ENCODE measurements around the gene SLAMF8. TPM values are rescaled to one million over a fixed set of nuclear protein-coding genes. Genes with fewer than 3 reads are reported as not detected.

The SLAMF8 gene
- total RNA-seq, 2 donors from 2014 or later: 1.5 to 1.9 TPM

- Histone ChIP-seq H3K4me3 (no peak overlapping the region), H3K9me3 (no peaks in the 10 kb centered on the region), H3K9ac (ENCODE audit: low read depth in 2 of 2, low read length in 2 of 2) (no peak overlapping the region), H3K36me3 (no peaks in the 10 kb centered on the region), H3K27ac (no peak overlapping the region), H3K27me3 (no peaks in the 10 kb centered on the region), H3K4me1 (peaks cover 4% of the 10 kb centered on the region)
- DNase-seq: no peak
- no peak for TF ChIP-seq CTCF (IDR thresholded peaks at IDR 0.05)
- intact Hi-C loops (cut with DNase I): loop anchor here (5.0 kb wide), 1 partner anchor 109 kb away; no protein-coding TSS in a partner anchor
These were observed 42.9 kb upstream of the SLAMF8 start for GRCh38 chr1:159783724-159784123.

- Histone ChIP-seq H3K4me1 (no peaks in the 10 kb centered on the region), H3K27me3 (no peaks in the 10 kb centered on the region), H3K36me3 (no peaks in the 10 kb centered on the region), H3K9ac (ENCODE audit: low read depth in 2 of 2, low read length in 2 of 2) (no peak overlapping the region), H3K27ac (no peak overlapping the region), H3K9me3 (no peaks in the 10 kb centered on the region), H3K4me3 (no peak overlapping the region)
- DNase-seq: no peak
- no peak for TF ChIP-seq CTCF (IDR thresholded peaks at IDR 0.05)
- intact Hi-C loops (cut with DNase I): no loop called here
These were observed 40.2 kb upstream of the SLAMF8 start for GRCh38 chr1:159786465-159786864.

GRCh38 chr1:159786966-159787365, 39.7 kb upstream of the SLAMF8 start:
- Histone ChIP-seq H3K27ac (no peak overlapping the region), H3K27me3 (no peaks in the 10 kb centered on the region), H3K4me3 (no peak overlapping the region), H3K9ac (ENCODE audit: low read depth in 2 of 2, low read length in 2 of 2) (no peak overlapping the region), H3K9me3 (no peaks in the 10 kb centered on the region), H3K4me1 (no peaks in the 10 kb centered on the region), H3K36me3 (no peaks in the 10 kb centered on the region)
- no peak for TF ChIP-seq CTCF (IDR thresholded peaks at IDR 0.05)
- intact Hi-C loops (cut with DNase I): no loop called here
- DNase-seq: no peak

- Histone ChIP-seq H3K4me3 (no peak overlapping the region), H3K9me3 (no peaks in the 10 kb centered on the region), H3K27ac (no peak overlapping the region), H3K9ac (ENCODE audit: low read depth in 2 of 2, low read length in 2 of 2) (no peak overlapping the region), H3K27me3 (peaks cover 4% of the 10 kb centered on the region), H3K36me3 (no peaks in the 10 kb centered on the region), H3K4me1 (no peaks in the 10 kb centered on the region)
- peak; percentile 46 for TF ChIP-seq CTCF (IDR thresholded peaks at IDR 0.05)
- no peak for DNase-seq
- intact Hi-C loops (cut with DNase I): loop anchor here (10.0 kb wide), 1 partner anchor 214 kb away; no protein-coding TSS in a partner anchor
These were observed 36.3 kb upstream of the SLAMF8 start for GRCh38 chr1:159790237-159790917.

- no peak overlapping the region for H3K27ac ChIP-seq
- DNase-seq: no peak
- no peaks in the 10 kb centered on the region for H3K4me1 ChIP-seq
- TF ChIP-seq CTCF (IDR thresholded peaks at IDR 0.05): no peak
- H3K4me3 ChIP-seq: no peak overlapping the region
- H3K9ac ChIP-seq (ENCODE audit: low read depth in 2 of 2, low read length in 2 of 2): no peak overlapping the region
- no peaks in the 10 kb centered on the region for H3K9me3 ChIP-seq
- intact Hi-C loops (cut with DNase I): loop anchor here (10.0 kb wide), 1 partner anchor 214 kb away; no protein-coding TSS in a partner anchor
- H3K27me3 ChIP-seq: peaks cover 4% of the 10 kb centered on the region
- H3K36me3 ChIP-seq: no peaks in the 10 kb centered on the region
These were observed 35.6 kb upstream of the SLAMF8 start for GRCh38 chr1:159791031-159791430.
